ENCODE results near the gene GNB5. TPM values are rescaled to one million over a fixed set of nuclear protein-coding genes. Genes with fewer than 3 reads are reported as not detected.

GNB5 gene
- total RNA-seq, 1 donor: 25.3 TPM

DNA sequence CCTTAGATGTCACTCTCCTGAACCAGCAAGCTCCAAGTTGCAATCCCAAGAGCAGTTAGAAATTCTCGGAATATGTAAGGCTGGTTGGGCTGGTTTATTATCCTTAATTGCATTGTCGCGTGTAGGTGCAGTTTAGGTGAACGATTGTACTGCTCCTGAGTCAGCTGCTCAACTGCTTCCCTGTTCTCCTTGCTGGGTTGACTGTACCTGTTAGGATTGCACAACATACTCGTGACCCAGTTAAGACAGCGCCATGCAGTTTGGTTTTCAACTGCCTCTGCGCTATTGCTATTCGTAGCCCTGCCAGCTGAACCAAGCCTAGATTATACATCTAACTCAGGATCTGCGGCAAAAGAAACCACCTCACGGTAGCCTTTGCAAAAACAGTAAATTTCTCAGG, 119.6 kb downstream of the GNB5 start:
- DNase-seq (ENCODE audit: low read depth in 2 of 3, low spot score in 2 of 3): no peak

DNA sequence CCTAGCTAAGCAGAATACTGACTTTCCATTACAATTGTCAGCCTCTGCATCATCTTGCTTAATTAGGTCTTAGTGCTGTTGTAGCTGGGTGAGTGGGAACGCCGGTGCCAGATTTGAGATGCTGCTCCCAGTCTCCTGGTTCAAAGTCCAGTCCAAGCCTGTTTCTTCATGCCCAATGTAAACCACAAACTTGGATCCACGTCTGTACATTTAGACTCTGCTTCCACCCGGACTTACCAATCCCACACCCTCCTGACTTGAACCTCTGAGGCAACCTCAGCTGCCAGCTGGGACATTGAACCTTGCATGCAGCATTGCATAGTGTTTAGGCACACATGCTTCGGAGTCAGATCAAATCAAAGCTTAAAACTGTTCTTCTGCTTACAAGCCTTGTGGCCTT, 121.6 kb downstream of the GNB5 start:
- no peak for DNase-seq (ENCODE audit: low read depth in 2 of 3, low spot score in 2 of 3)

DNA sequence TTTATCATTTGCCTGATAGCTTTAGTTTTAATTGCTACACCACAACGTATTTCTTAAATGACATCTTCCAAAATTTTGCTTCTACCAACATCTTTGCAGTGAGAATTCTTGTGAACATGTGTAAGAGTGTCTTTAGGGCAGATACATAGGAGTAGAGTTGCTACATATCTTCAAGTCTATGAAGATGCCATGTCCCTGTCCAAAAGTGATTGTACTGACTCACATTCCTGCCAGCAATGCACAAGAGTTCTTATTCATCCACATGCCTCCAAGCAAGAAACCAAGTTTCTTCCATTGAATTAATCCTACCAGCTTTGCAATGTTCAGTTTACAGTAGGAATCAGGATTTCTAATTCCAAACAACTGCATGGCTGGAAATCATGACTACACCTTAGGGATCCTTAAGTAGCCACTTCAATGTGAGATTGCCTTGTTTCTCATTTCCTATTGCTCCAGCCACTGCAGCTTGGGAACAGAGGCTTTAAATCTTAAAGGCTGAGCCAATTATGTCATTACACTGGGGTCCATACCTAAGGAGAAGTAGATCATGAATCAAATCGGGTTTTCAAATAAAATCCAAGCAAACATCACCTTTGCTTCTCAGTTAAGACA, 123.1 kb downstream of the GNB5 start:
- DNase-seq (ENCODE audit: low read depth in 2 of 3, low spot score in 2 of 3): no peak

DNA sequence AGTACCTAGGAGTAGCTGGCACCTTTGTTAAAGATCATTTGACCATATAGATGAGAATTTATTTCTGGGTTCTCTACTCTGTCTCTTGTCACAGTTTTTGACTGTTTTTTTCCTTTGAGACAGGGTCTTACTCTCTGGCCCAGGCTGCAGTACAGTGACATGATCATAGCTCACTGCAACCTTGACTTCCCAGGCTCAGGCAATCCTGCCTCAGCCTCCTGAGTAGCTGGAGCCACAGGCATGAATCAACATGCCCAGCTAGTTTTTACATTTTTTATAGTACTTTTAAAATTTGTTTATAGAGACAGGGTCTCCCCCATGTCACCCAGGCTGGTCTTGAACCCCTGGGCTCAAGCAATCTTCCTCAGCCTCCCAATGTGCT, 123.7 kb downstream of the GNB5 start:
- no peak for DNase-seq (ENCODE audit: low read depth in 2 of 3, low spot score in 2 of 3)

DNA sequence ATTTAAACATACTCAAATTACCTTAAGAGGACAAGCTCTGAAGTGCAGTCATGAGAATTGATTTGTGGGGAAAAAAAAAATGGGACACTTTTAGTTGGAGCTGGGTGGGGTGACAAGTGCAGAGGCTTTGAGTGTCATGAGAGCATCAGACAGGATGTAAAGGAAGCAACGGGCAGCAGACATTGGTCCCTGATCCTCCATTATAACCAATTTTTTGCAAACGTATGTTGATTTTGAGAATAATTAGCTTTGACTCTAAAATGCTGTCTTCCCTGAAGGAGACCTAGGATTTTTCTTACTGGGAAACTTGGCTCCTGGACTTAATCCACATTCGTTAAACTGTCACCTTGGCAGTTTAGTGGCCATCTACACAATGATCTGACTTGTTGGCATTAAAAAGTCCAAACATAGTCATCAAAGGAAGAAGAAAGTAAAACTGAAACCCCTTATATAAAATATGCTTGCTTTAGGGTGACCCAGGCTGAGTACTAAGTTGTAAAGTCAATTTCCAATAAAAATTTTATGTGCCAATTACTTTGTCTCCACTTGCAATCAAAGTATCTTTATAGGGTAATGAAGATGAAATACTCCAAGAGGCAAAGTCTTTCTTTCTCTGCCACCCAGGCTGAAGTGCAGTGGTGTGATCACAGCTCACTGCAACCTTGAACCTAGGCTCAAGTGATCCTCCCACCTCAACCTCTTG, 124.2 kb downstream of the GNB5 start:
- DNase-seq (ENCODE audit: low read depth in 2 of 3, low spot score in 2 of 3): no peak

Small RNA genes lying within 50 kb of the gene (small RNA-seq; reads per million reads assigned to genes)
- not detected for gene RF00019

Other genes with a start within 250 kb of the GNB5 start
- gene LEO1, start 219.6 kb downstream of the GNB5 start, total RNA-seq: 5.4 TPM
- 14.3 TPM for gene MAPK6, start 172.2 kb downstream of the GNB5 start, total RNA-seq
- 0.81 TPM for gene BCL2L10, start 78.6 kb downstream of the GNB5 start, total RNA-seq
- 41.2 TPM for gene MYO5C, start 104.4 kb upstream of the GNB5 start, total RNA-seq